ENCODE results near the gene NPC1. TPM values are rescaled to one million over a fixed set of nuclear protein-coding genes. Genes with fewer than 3 reads are reported as not detected.

The NPC1 gene
- total and polyA plus RNA-seq, 2 of the 8 experiments (the other 6 are each of a cell fraction or from before 2014, with no cell fraction given) = 34.1 to 39.5 TPM

- no peak overlapping the region for H3K18ac ChIP-seq (ENCODE audit: extremely low read depth, low read length)
- H2AFZ ChIP-seq (ENCODE audit: low read length) = no peak overlapping the region
- H3K4ac ChIP-seq (replicated peaks; ENCODE audit: insufficient read length, low read depth, low read length) = no peak overlapping the region
- TF ChIP-seq SRF (IDR thresholded peaks at IDR 0.05; ENCODE audit: low read depth, low read length) (no peak), TEAD4 (IDR thresholded peaks at IDR 0.05; ENCODE audit: low read depth, low read length) (no peak), KDM5A (IDR thresholded peaks at IDR 0.05; ENCODE audit: low read length) (no peak), HDAC6 (IDR thresholded peaks at IDR 0.05; ENCODE audit: low read depth, low read length) (no peak), SIN3A (conservative IDR thresholded peaks at IDR 0.05 in 1 of 2, IDR thresholded peaks at IDR 0.05 in 1 of 2; ENCODE audit: low read depth in 1 of 2, low read length in 2 of 2) (no peak), CREB1 (IDR thresholded peaks at IDR 0.05) (no peak), BRCA1 (IDR thresholded peaks at IDR 0.05; ENCODE audit: low read depth, low read length) (no peak)
- TF ChIP-seq, protein P1, sequence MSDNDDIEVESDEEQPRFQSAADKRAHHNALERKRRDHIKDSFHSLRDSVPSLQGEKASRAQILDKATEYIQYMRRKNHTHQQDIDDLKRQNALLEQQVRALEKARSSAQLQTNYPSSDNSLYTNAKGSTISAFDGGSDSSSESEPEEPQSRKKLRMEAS (IDR thresholded peaks at IDR 0.05) = no peak
- H3K9me3 ChIP-seq (ENCODE audit: insufficient read depth in 2 of 2, low read depth in 1 of 2, low read length in 1 of 2) = no peaks in the 10 kb centered on the region
- ChIA-PET POLR2A (ENCODE audit: partially characterized antibody) (no interaction called here), CTCF (ENCODE audit: partially characterized antibody) (interaction anchor here (0.9 to 1.6 kb wide), 3 partner anchors 9 to 65 kb away, joined by 3 read pairs; no protein-coding TSS in a partner anchor)
- no peak overlapping the region for H3K56ac ChIP-seq (replicated peaks; ENCODE audit: insufficient read length, low read depth, low read length)
- no peak overlapping the region for H2BK12ac ChIP-seq (ENCODE audit: low read depth, low read length)
- no peak overlapping the region for H3K23ac ChIP-seq (ENCODE audit: insufficient read length)
- no peaks in the 10 kb centered on the region for H3K79me1 ChIP-seq (ENCODE audit: low read depth, low read length)
- H3K27me3 ChIP-seq (replicated peaks in 1 of 4; ENCODE audit: control insufficient read depth in 3 of 4, extremely low read depth in 1 of 4, insufficient read depth in 3 of 4, low read length in 3 of 4) = no peaks in the 10 kb centered on the region
- no peak overlapping the region for H3K14ac ChIP-seq (ENCODE audit: insufficient read length)
- no peak overlapping the region for H2AK5ac ChIP-seq (ENCODE audit: low read depth, low read length)
- no peak overlapping the region for H3K4me2 ChIP-seq (ENCODE audit: insufficient read depth in 1 of 2, low read depth in 2 of 2, low read length in 2 of 2)
- no peak overlapping the region for H2BK15ac ChIP-seq (ENCODE audit: low read length)
- FAIRE-seq (no peak), DNase-seq (ENCODE audit: low read depth in 1 of 2, low spot score in 2 of 2) (no peak)
- H3K4me3 ChIP-seq (ENCODE audit: extremely low read depth in 1 of 4, insufficient read depth in 2 of 4, low read depth in 3 of 4, low read length in 4 of 4) = no peak overlapping the region
- H3K4me1 ChIP-seq (replicated peaks in 1 of 4; ENCODE audit: control insufficient read depth in 3 of 4, insufficient read depth in 4 of 4, low read length in 3 of 4) = no peaks in the 10 kb centered on the region
- no peak overlapping the region for H3K9ac ChIP-seq (replicated peaks in 1 of 4; ENCODE audit: extremely low read depth in 1 of 4, low read depth in 3 of 4, low read length in 3 of 4)
- H3K27ac ChIP-seq (ENCODE audit: low read depth, low read length) = no peak overlapping the region
- H2BK120ac ChIP-seq (replicated peaks; ENCODE audit: low read depth, low read length) = no peak overlapping the region
- H2BK5ac ChIP-seq (ENCODE audit: low read depth, low read length) = no peak overlapping the region
- H3K36me3 ChIP-seq (ENCODE audit: control insufficient read depth in 2 of 4, insufficient read depth in 4 of 4, low read length in 3 of 4) = peaks cover 8 to 59% (median 39%) of the 10 kb centered on the region in 4 experiments
- WGBS, 2 experiments (ENCODE audit: extremely low coverage in 1 of 2, insufficient coverage in 1 of 2, insufficient read length in 1 of 2, insufficient replicate concordance in 2 of 2, low coverage in 1 of 2, low lambda C conversion rate in 2 of 2, missing lambda C conversion rate in 1 of 2) = 91% methylated on average over 12 of the region's 12 CpGs; no CpG with 5 or more reads in 1 of the 2 experiments
- no peak overlapping the region; the same call in 1 of the 2 replicates for H4K8ac ChIP-seq (ENCODE audit: extremely low read depth, insufficient read depth, low read length)
- H4K91ac ChIP-seq (replicated peaks; ENCODE audit: insufficient read length, low read length) = no peak overlapping the region
- no peaks in the 10 kb centered on the region for H3K23me2 ChIP-seq (ENCODE audit: low read depth, low read length)
- H3K79me2 ChIP-seq (ENCODE audit: control insufficient read depth in 1 of 2, insufficient read depth in 2 of 2, low read length in 2 of 2) = no peaks in the 10 kb centered on the region
- H4K5ac ChIP-seq (ENCODE audit: insufficient read length, low read depth, low read length) = no peak overlapping the region
- H2BK20ac ChIP-seq (ENCODE audit: low read length) = no peak overlapping the region
- H4K20me1 ChIP-seq (replicated peaks in 1 of 2; ENCODE audit: control insufficient read depth in 1 of 2, insufficient read depth in 2 of 2, low read length in 2 of 2) = peaks cover 0 to 3% of the 10 kb centered on the region in 2 experiments
These were observed 62.7 kb downstream of the NPC1 start for GRCh38 chr18:23523429-23524212.

Measured in H1 (cell line).